Measurements from ENCODE around the gene FAM184B. TPM values are rescaled to one million over a fixed set of nuclear protein-coding genes. Genes with fewer than 3 reads are reported as not detected.

The FAM184B gene
- total RNA-seq, 4 donors from 2014 or later = 0.14 to 0.75 (median 0.18) TPM

DNA sequence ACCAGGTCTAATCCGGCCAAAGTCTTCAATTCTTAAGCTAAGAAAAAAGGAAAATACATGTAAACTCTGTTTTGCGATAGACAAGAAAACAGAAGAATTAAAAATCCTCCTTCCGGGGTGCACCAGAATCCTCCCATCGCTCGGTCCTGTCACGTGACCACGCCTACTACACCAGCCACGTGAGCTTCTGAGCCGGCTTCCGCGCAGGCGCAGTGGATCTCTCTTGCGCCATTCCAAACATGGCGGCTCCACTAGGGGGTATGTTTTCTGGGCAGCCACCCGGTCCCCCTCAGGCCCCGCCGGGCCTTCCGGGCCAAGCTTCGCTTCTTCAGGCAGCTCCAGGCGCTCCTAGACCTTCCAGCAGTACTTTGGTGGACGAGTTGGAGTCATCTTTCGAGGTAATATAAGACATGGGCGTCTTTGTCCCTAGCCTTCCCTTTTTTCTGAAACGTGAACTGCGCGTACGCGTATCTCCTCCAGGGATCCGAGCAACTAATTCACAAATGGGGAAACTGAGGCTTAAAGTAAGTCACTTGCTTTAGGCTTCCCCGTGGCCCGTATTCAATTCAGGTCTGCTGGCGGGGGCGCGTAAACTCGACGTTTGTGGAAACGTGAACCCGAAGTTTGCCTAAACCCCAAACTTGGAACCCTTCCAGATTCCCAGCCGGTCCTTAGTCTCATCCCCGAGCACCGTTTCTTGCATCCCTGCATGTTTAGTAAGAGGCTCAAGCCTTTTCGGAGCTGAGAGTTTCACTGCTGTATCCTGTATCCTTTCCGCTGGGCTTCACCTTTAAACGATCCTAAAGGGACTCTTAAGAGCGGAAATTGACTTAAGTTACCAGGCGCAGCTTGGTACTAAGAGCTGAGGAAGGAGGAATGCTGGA is 166.8 kb downstream of the FAM184B start, which contains the start of gene MED28:
Gene MED28, plus strand, starts transcription at position 226 of the 884 bp plus-strand sequence. Its CDS starts 14 bp downstream, at position 240.
- H3K36me3 ChIP-seq = peaks cover 0 to 7% (median 0%) of the 10 kb centered on the region in 4 donors
- in situ Hi-C loops (cut with MboI; ENCODE audit: low pct_ligation_motif_present in 1 of 4, low pct_unique_long_range_greater_than_20kb in 1 of 4, low sequenced_read_pairs in 3 of 4) (loop anchor here in 1 of 4 donors (5.0 kb wide), 1 partner anchor 37 kb away; the partner anchor contains the start of gene LAP3), intact Hi-C loops (cut with DNase I; ENCODE audit: low total_unique reads) (loop anchor here (1.0 kb wide), 1 partner anchor 37 kb away; the partner anchor contains the start of gene LAP3)
- peaks cover 17 to 48% (median 22%) of the 10 kb centered on the region in 4 donors for H3K4me1 ChIP-seq
- 0% methylated on average over 46 of the region's 46 CpGs; no CpG with 5 or more reads in 1 of the 2 donors for WGBS, 2 donors (ENCODE audit: low coverage in 1 of 2)
- peak within 1 kb of the TSS; percentile 54 to 94 (median 71) for H3K4me3 ChIP-seq
- TF ChIP-seq, protein P1, sequence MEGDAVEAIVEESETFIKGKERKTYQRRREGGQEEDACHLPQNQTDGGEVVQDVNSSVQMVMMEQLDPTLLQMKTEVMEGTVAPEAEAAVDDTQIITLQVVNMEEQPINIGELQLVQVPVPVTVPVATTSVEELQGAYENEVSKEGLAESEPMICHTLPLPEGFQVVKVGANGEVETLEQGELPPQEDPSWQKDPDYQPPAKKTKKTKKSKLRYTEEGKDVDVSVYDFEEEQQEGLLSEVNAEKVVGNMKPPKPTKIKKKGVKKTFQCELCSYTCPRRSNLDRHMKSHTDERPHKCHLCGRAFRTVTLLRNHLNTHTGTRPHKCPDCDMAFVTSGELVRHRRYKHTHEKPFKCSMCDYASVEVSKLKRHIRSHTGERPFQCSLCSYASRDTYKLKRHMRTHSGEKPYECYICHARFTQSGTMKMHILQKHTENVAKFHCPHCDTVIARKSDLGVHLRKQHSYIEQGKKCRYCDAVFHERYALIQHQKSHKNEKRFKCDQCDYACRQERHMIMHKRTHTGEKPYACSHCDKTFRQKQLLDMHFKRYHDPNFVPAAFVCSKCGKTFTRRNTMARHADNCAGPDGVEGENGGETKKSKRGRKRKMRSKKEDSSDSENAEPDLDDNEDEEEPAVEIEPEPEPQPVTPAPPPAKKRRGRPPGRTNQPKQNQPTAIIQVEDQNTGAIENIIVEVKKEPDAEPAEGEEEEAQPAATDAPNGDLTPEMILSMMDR (IDR thresholded peaks at IDR 0.05) = peak in 3 of 5 experiments; percentile 20 to 55 (median 50)
- TF ChIP-seq EP300 (IDR thresholded peaks at IDR 0.05; ENCODE audit: low read depth) (no peak), POLR2A (IDR thresholded peaks at IDR 0.05) (peak; percentile 92), POLR2AphosphoS5 (IDR thresholded peaks at IDR 0.05) (peak; percentile 90 to 91 (median 91))
- H3K27me3 ChIP-seq = no peaks in the 10 kb centered on the region
- peak; percentile 97 for DNase-seq
- no peaks in the 10 kb centered on the region for H3K9me3 ChIP-seq
- H3K27ac ChIP-seq = peak within 1 kb of the TSS; percentile 76 to 95 (median 90)

DNA sequence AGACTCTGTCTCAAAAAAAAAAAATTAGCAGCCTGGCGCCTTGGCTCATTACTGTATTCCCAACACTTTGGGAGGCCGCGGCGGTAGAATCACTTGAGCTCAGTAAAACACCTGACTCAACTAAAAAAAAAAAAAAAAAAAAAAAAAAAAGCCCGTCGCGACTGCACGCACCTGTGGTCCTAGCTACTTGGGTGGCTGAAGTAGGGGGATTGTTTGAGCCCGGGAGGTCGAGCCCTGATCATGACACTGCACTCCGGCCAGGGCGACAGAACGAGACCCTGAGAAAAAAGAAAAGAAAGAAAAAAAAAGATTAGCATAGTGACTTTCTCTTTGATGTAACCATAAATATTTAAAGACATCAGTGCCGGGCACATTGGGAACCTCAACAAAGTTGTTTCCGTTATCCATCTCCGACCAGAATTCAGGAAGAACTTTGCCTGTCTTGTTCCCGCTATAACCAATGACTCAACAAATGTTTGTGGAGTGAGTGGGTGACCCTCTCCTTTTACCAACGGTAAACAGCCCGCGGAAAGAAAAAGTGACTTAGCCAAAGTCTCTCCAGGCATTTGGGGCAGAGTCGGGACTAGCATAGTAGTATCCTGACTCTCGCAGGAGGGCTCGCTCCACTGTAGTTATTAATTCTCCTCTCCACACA is 167.5 kb downstream of the FAM184B start:
- H3K9me3 ChIP-seq = no peaks in the 10 kb centered on the region
- no peak for TF ChIP-seq POLR2AphosphoS5 (IDR thresholded peaks at IDR 0.05)
- TF ChIP-seq, protein P1 (IDR thresholded peaks at IDR 0.05) = no peak
- no peak for TF ChIP-seq POLR2A (IDR thresholded peaks at IDR 0.05)
- TF ChIP-seq EP300 (IDR thresholded peaks at IDR 0.05; ENCODE audit: low read depth) = no peak
- intact Hi-C loops (cut with DNase I; ENCODE audit: low total_unique reads) = loop anchor here (1.0 kb wide), 1 partner anchor 37 kb away; the partner anchor contains the start of gene LAP3
- H3K36me3 ChIP-seq = peaks cover 0 to 6% (median 0%) of the 10 kb centered on the region in 4 donors
- WGBS, 2 donors (ENCODE audit: low coverage in 1 of 2) = 2 to 3% methylated on average over 13 to 23 of the region's 23 CpGs
- peak overlapping the region; percentile 76 to 95 (median 90) for H3K27ac ChIP-seq
- in situ Hi-C loops (cut with MboI; ENCODE audit: low pct_ligation_motif_present in 1 of 4, low pct_unique_long_range_greater_than_20kb in 1 of 4, low sequenced_read_pairs in 3 of 4) = no loop called here
- no peaks in the 10 kb centered on the region for H3K27me3 ChIP-seq
- peaks cover 15 to 41% (median 22%) of the 10 kb centered on the region in 4 donors for H3K4me1 ChIP-seq
- no peak for DNase-seq
- H3K4me3 ChIP-seq = peak overlapping the region; percentile 40 to 94 (median 62)

DNA sequence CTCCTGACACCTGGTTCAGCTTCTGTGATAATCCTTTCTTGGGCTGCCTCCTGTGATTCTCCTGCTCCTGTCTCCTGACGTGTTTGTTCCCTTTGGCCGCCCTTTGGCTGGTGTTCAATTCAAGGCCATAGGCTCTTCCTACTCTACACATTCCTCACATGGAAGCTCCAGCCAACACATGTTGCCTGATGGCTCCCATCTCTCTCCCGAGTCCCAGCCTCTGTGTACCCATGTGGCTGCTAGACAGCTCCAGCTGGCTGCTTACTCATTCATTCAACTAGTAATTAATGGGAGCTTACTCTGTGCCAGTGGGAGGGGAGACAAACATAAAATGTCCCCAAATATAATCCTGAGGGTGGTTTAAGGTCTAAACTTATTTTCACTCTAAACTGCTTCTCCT is 176.2 kb downstream of the FAM184B start:
- in situ Hi-C loops (cut with MboI; ENCODE audit: low pct_ligation_motif_present in 1 of 4, low pct_unique_long_range_greater_than_20kb in 1 of 4, low sequenced_read_pairs in 3 of 4) = no loop called here
- Histone ChIP-seq H3K27ac (no peak overlapping the region), H3K36me3 (peaks cover 0 to 44% (median 14%) of the 10 kb centered on the region in 4 donors), H3K27me3 (no peaks in the 10 kb centered on the region), H3K9me3 (no peaks in the 10 kb centered on the region), H3K4me3 (no peak overlapping the region), H3K4me1 (no peaks in the 10 kb centered on the region)
- intact Hi-C loops (cut with DNase I; ENCODE audit: low total_unique reads) = no loop called here
- WGBS, 2 donors (ENCODE audit: low coverage in 1 of 2) = 78 to 80% methylated on average over 1 to 3 of the region's 3 CpGs
- TF ChIP-seq POLR2AphosphoS5 (IDR thresholded peaks at IDR 0.05) (no peak), POLR2A (IDR thresholded peaks at IDR 0.05) (no peak), EP300 (IDR thresholded peaks at IDR 0.05; ENCODE audit: low read depth) (no peak)
- TF ChIP-seq, protein P1 (IDR thresholded peaks at IDR 0.05) = no peak
- no peak for DNase-seq

Data from transverse colon (tissue), 4 donors.